Measurements from ENCODE around the gene EBF3.

EBF3 gene

GRCh38 chr10:129836253-129836652, 127.8 kb downstream of the EBF3 start:
- no peak for DNase-seq (ENCODE audit: low read depth)

DNA sequence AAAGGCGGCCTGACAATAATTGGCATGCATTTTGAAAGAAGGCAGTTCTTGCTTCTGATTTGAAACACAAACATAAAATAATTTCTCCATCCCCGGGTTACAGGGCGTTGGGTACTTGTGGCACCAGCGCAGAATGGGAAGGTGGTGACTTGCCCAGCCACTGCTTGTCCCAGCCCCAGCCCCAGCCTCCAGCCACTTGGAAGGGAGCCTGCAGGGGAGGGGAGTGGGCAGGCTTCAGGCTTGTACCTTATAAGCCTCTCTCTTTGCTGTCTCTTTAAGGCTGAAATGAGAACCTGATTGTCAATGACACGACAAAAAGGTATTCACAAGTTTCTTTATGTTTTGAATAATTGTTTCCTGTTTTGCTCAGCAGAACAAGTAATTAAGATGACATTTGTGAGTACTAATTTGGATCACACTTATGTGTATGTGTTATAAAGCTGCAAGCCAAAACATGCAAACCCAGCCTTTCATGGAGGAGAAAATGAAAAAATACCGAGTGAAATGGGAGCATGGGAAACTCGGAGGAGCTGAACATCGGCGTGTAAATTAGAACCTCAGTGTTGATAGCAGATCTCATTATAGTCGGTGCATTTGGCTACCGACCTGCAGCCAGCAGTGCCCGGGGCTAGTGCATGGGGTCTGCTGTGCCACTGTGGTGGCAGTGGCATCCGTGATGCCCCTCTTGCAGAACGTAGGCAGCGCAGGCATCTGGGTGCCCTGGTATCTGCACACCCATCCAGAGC, 129.9 kb downstream of the EBF3 start:
- no peak for DNase-seq (ENCODE audit: low read depth)

GRCh38 chr10:129833468-129833950, 130.6 kb downstream of the EBF3 start:
- DNase-seq (ENCODE audit: low read depth): no peak

DNA sequence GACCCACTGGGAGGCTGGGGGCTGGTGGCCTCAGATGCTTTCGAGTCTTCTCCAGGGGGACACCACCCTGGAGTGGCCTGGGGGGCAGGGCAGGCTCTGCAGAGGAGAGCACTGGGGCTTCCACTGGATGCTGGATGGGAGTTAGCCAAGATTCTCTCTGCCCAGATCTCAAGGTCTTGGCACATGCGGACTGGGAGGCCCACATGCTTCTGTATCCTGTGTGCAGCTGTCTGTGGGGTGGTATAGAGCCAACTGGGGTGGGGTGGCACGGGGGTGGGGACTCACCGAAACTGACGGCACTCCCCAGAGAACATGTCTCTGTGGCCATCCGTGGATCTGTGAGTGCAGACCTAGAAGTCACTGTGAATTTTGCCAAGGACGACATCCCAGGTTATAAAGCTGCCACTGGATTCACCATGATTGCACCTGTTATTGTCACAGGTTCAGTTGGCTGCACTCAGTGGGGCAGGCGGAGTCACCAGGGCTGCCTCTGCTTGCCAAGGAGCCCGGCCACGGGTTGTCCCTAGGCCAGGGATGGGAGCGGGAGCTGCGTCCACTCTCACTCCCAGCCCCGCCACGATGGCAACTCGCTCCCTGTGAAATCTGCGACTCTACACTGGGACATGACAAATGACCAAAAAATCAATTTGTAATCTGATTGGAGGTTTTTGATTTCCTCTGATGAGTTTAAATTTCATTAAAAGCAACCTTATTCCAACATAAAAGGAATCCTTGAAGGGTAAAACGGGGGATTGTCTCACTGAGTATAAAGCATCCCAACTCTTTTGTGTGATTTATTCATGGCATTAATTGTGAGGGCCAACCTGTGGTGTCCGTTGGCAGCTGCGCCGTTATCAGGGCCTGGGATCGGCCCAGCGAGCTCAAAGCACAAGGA, 131.3 kb downstream of the EBF3 start:
- DNase-seq (ENCODE audit: low read depth): no peak

- DNase-seq (ENCODE audit: low read depth): no peak
Measured at GRCh38 chr10:129831150-129831549, 132.9 kb downstream of the EBF3 start.

DNA sequence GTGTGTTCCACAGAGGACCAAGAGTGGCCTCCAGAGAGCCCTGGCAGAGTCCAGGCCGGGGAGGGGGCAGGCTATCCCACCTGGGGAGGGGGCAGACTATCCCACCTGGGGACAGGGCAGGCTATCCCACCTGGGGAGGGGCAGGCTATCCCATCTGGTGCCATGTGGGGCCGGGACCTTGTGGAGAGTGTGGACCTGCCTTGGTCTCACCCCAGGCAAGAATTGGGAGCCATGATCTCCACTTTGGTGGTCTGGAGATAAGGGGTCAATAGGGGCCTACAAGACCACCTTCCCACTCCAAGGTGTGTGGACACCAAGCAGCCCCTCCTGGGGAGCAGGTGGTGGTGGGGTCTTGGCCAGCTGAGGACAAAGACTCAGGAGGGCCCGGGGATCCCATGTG, 138.2 kb downstream of the EBF3 start:
- DNase-seq (ENCODE audit: low read depth): no peak

DNA sequence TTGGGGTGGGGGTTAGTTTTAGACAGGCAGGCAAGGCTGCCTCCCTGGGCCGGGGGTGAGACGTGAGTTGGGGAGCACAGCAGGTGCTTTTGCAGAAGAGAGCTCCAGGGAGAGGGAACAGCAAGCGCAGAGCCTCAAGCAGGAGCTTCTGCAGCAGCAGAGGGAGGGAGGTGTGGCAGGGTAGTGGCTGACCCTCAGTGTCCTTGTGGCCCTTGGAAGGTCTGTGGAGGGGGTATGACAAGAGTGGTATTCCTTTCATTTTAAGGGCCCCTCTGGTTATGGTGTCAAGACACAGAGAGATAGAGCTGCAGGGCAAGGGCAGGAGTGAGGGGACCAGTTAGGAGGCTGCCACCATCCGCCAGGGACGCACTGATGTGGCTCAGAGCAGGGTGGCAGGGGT, 138.9 kb downstream of the EBF3 start:
- no peak for DNase-seq (ENCODE audit: low read depth)

DNA sequence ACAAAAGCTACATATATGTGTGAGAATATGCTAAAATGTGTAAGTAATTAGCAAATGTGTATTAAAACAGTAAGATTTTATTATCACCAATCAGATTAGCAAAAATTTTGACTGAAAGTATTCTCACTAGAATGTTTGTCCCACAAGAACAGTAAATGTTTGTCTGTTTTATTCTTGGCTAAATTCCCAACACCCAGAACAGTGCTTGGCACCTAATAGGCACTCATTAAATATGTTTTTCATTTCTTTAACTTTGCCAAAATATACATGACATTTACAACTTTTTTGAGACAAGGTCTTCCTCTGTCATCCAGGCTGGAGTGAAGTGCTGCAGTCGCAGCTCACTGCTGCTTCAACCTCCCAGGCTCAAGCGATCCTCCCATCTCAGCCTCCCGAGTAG, 143.6 kb downstream of the EBF3 start:
- DNase-seq (ENCODE audit: low read depth): no peak

DNA sequence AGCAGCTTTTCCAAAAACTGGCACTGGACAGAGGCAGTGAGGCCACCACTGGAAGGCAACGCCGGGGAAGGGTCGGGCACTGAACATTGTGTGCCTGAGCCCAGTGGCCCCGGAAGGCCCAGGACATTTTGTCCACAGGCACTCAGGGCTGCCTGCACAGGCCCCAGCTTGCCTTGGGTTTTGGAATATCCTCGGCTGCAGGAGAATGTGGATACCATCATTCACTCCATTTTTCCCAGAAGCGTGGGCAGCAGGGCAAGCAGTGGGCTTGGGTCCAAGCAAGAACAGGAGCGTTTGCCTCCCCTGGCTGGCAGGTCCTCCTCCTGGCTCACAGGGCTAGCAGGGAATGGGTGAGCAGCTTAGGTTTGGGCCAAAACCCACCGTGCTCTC, 147.4 kb downstream of the EBF3 start:
- DNase-seq (ENCODE audit: low read depth): no peak

- no peak for DNase-seq (ENCODE audit: low read depth)
Measured at GRCh38 chr10:129815898-129816655, 148.0 kb downstream of the EBF3 start.

GRCh38 chr10:129814681-129815646, 149.1 kb downstream of the EBF3 start:
- DNase-seq (ENCODE audit: low read depth): no peak

DNA sequence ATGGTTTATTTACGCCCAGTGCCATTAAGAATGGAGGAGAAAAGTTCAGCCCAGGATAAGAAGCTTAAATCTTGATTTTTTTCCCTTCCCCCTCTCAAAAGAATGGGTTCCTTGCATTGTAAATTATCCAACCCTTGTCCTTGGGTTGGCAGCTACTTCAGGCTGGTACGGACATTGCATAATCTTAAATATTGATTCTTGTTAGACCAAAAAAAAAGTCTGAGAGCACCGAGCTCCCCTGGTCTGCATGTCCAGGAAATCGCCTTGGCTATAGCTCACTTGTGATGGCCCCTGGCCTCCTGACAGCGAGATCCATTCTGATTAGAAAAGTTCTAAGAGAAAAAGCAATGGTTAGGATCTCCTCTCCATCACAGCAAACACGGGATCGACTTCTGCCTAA, 151.7 kb downstream of the EBF3 start:
- DNase-seq (ENCODE audit: low read depth): no peak

GRCh38 chr10:129811208-129811607, 152.9 kb downstream of the EBF3 start:
- DNase-seq (ENCODE audit: low read depth): no peak

DNA sequence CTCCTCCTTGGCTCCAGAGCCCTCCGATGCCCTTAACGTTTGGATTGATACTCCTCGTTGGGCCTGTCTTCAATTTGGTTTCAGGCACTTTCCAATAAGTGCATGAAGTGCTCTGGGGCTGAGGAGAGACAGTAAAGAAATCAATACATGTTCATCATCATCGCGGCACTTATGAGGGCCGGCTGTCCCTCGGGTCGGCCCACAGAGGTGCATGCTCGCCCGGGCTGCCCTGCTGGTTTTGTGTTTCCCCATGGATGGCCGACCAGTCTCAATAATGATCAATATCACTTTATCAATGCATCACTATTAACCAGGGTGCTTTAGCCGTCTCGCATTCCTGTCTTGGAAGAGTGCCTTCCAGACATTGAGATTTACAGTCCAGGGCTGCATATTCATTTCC, 154.2 kb downstream of the EBF3 start:
- DNase-seq (ENCODE audit: low read depth): no peak

DNA sequence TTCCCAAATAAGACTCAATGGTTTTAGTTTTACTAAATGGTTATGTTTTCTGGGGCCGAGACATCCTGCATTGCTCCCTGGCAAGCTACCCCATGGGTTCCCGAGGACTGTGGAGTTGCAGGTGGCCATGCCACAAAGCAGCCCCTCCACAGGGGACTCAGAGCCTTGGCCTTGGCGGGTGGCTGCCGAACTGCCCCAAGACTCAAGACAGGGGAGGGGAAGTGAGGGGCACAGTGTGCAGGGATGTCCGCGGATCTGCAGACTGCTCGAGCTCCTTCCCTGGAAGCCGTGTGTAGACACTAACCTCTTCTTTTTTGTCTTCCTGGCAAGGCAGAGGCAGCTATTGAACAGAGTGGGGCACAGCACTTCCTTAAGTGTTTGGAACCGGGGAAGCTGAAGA, 154.6 kb downstream of the EBF3 start:
- no peak for DNase-seq (ENCODE audit: low read depth)

DNA sequence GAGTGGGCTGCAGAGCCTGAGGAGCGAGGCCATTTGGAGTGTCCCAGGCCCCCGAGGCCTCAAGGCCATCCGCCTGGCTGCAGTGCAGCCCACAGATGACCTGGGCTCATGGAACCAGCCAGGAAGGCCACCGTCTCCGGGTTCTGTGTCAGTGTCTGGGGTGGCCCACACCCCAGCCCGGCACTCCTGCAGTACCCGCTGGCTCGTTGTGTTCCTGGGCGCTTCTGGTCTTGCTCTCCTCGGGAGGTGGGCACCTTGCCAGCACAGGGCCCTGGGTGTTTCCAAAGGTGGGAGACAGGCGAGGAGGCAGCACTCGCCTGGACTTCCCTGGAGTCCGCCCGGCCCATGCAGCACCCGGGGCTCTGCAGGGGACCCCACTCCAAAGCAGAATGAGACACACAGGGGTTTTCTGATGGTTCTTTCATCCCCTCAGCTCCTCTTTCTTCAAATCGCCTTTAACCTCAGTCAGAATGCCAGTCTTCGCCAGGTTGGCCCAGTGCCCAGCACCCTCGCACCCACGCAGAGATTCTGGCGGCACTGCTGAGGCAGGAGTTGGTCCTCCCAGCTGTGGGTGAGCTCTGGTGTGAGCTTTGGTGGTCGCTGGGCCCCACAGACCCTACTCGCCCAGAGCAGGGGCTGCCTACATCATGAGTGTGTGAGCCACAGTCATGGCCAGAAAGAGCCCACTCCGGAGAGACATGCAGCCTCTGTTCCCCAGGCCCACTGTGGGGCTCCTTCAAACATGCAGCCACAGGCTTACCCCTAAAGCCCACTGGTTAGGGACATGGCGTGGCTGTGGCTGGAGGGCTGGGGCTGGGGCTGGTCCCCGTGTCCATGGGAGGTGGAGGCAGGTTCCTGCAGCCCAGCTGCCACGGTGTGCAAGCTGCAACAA, 155.7 kb downstream of the EBF3 start:
- no peak for DNase-seq (ENCODE audit: low read depth)

GRCh38 chr10:129807211-129807610, 156.9 kb downstream of the EBF3 start:
- no peak for DNase-seq (ENCODE audit: low read depth)

DNA sequence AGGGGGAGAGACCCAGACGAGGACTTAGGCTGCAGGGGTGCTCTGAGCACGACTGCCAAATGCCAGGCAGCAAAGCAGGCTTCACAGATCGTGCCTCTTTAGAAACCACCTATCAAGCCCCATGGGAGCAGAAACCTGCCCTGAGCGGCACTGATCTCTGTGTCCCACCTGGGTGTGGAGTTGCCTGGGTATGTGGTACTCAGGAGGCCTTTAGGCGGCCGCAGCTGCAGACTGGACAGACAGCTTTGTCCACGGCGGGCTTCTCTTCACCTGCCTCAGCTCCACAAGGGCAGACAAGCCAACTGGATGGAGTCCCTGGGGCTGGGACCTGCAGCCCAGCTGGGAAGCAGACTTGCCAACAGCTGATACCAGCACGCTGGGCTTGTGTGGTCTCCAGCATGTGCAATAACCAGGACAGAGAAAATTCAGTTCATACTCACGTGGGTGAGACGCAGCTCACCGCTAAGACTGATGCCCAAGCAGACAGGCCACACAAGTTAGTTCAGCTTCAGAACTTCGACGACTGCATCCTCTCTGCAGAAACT, 163.2 kb downstream of the EBF3 start:
- no peak for DNase-seq (ENCODE audit: low read depth)

DNA sequence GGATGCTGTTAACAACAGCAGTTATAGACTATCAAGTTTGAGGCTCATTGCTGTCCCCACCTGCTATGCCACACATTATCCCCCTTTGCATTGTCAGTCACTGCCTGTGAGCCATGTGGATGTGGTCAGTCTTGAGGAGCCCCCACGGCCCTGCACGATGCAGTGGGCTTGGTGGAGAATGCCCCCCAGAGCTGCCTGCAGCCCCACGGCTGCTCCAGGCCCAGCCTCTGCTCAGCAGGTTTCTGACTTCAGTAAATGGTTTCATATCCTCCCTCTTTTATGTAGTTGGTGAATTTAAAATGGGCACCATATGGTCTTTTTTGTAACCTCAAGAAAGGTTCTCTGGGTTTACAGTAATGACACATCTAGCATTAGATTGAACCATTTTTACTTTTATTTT, 164.1 kb downstream of the EBF3 start:
- DNase-seq (ENCODE audit: low read depth): no peak
